Measurements from ENCODE around the gene SHROOM1.

- TF ChIP-seq POLR2AphosphoS5 (IDR thresholded peaks at IDR 0.05; ENCODE audit: low read depth, low read length) (no peak), CTCF (IDR thresholded peaks at IDR 0.05) (no peak), REST (IDR thresholded peaks at IDR 0.05; ENCODE audit: insufficient read depth in 1 of 2, low read depth in 2 of 2, low read length in 1 of 2) (no peak), SIN3A (IDR thresholded peaks at IDR 0.05; ENCODE audit: borderline replicate concordance, insufficient read depth, low read depth, low read length) (no peak)
These were observed 40.1 kb downstream of the SHROOM1 start for GRCh38 chr5:132790201-132790865.
